KBM-7 (cell line): ENCODE measurements around the gene SHPK.
"Not testable (repeated sequence)": the region's sequence is repeated elsewhere in the genome, so short reads cannot be mapped to it uniquely, and the experiment has no call there.

Experiments
- DNase-seq: peaks from one replicate; pipeline ENCODE4 v3.0.0-alpha.2; 2015
- in situ Hi-C: fragments of 300-500 bp; cut with MboI; formaldehyde crosslinking; loops from 2 replicates; pipeline ENCODE4 v1.14.3; 2020; ENCODE audit warnings: low sequenced_read_pairs, low pct_unique_long_range_greater_than_20kb, mixed read lengths

The SHPK gene

DNA sequence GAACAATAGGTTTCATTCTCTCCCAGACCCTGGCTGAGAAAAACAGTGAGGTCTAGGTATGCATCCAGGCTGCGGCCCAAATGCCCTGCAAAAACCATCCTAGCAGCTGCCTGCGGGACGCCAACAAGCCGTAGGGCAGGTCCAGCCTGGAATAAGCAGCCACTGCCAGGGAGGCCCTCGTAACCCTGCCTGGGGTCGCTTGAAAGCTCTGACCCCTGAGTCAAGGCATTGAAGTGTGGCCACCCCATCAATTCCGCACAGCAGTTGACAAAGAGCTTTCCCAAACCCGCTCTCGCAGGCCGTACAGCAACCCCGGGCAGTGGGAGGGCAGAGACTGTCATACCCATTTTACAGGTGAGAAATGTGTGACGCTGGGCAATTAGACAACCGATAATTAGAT lies 38.0 kb downstream of the SHPK start:
- DNase-seq = no peak
- in situ Hi-C loops = no loop called here

DNA sequence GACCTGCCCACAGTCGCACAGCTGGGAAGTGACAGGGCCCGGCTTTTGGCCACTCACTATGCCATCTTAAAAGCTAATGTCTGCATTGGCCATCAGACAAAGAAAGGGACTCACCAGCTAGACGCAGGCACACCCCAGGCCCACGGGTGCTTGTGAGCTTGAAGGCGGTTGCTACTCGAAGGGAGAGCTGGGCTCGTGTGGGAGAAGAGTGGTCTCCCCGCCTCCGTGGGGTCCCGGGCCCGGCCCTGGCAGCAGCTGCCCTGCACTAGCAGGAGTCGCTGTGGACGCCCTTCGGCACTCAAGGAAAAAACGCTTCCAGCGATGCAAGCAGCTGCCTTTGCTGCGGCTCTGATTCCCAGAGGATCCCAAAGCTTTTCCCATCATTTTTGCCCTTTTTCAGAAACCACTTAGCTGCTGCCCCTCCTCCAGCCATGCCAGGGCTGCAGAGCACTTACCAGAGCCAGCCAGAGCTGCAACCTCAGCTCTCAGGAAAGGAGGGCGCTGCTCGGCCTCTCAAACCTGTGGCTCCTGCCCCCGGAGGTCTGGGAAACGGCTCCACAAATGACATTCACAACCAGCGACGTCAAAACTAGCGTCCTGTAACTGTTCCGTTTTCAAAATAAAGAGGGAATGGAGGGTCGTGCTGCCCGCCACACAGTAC lies 39.1 kb downstream of the SHPK start:
- DNase-seq = no peak
- in situ Hi-C loops = no loop called here

DNA sequence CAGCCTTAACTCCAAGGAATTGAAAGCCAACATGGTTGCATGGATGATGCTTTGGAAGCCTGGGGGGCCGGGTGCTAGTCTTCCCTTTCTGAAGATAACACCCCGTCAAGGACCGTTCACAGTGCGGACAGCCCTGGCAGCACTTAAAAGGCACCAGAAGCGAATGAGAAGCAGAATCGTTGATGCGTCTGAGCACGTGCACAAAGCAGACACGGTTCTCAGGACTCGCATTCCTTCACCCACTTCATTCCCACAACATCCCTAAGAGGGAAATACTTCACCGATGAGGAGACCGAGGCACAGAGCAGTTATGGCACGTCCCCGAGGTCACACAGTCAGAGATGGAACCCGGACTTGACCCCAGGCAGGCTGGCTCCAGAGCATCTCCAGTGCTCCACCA lies 41.1 kb downstream of the SHPK start:
- no peak for DNase-seq
- in situ Hi-C loops = no loop called here

DNA sequence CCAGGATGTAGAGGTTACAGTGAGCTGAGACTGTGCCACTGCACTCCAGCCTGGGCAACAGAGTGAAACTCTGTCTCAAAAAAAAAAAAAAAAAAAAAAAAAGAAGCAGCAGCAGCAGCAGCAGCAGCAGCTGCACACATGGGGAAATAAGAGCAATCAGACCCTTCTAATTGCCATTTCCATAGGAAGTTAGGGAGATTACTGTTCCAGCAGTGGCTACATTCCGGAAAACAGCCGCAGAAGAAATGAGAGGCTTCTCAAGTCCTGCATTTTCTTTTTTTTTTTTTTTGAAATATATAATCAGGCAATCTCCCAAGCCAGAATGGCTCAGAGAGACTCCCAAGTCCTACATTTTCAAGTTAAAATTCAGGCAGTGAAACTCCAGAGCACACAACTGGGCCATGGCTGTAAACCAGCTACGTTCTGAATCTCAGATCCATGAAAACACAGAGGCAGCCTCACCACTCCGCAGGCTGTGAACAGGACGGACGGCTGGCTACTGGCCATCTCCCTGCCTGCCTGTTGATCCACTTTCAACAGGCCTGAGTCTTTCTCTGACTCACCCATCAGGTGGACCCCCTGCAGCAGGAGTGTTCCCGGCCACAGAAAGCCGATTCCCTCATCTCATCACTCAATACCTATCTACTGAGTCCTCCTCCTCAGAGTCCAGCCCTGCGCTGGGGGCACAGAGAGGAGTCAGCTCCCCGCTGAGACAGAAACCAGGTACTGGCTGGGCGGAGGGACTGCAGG lies 41.8 kb downstream of the SHPK start:
- in situ Hi-C loops = no loop called here
- no peak for DNase-seq

DNA sequence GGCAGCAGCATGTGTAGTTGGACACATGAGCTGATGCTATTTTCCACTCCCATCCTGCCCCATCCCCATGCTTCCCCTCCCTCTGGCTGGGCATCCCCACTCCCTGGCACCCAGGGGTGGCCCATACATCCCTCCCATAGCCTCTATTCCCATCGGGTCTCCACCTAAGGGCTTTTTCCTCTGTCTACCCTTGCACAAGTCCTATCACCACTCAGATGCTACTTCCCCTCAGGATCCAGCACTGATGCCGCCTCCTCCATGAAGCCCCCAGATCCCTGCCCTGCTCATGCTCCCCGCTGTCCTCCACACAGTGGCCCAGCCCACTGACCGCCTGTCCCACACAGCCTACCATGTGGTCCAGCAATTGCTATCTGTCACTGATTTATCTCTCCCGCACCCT lies 42.7 kb downstream of the SHPK start:
- in situ Hi-C loops = no loop called here

DNA sequence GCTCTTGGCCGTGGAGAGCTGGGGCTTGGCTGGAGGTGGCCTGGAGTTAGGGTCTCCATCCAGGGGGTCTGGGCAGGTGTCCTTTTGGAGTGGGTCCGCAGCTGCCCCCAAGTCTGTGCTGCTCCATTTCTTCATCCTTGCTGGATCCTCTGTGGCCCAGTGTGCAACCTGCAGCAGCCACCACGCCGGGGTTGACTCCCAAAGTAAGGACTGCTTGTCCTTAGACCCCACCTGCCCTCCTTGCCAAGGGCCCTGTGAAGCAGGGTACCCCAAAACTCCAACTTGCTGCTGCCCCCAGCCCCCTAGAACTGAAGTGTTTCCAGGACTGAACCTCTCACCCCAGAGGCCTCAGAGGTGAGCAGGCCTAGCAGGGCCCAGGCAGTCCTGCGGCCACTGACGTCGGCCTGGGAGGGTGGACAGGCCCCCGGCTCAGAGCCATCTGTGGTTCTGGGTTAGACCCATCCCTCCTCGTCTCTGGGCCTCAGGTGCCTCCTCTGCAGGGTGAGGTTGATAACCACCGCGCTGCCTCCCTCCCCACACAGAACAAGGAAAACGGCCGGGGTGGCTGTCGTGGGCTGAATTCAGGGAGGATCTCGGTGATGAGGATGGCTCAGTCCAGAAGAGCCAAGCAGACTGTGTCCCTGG lies 43.7 kb downstream of the SHPK start:
- no peak for DNase-seq
- in situ Hi-C loops = no loop called here

More for the DNA sequence above, 42.7 kb downstream of the SHPK start:
- DNase-seq = no peak

DNA sequence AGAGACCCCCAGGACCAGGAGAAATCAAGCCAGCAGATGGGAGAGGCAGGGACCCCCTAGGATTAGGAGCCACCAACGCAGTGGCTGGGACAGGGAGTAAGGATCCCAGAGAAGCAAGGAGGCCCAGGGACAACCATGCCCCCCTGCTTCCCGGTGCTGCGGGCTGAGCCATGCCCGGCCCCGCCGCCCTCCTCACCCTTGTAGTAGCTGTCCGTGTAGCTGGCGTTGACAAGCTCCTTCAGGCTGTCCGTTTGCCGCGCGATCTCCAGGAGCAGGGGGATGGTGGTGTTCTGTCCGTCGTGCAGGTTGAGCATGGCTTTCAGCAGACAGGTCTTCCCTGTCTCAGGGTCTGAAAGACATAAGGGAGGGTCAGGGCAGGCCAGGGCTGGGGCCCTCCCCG lies 45.3 kb downstream of the SHPK start:
- in situ Hi-C loops = no loop called here
- DNase-seq = no peak

DNA sequence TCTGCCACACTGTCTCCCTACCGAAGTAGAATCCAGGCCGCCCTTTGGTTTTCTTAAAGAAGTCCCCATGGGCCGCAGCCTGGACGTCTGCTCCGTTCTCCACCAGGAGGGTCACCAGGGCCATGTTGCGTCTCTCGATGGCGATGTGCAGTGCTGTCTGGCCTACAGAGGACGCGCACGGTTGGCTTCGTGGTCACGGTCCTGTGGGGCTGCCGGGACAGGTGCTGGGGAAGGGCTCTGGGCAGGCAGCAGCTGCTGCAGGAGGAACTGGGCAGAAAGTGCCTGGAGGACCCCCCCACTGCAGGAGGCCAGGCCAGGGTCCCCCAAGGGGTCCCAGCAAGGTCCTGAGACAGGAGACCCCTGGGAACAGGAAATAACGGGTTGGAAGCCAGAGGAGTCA lies 45.8 kb downstream of the SHPK start:
- in situ Hi-C loops = no loop called here
- no peak for DNase-seq

DNA sequence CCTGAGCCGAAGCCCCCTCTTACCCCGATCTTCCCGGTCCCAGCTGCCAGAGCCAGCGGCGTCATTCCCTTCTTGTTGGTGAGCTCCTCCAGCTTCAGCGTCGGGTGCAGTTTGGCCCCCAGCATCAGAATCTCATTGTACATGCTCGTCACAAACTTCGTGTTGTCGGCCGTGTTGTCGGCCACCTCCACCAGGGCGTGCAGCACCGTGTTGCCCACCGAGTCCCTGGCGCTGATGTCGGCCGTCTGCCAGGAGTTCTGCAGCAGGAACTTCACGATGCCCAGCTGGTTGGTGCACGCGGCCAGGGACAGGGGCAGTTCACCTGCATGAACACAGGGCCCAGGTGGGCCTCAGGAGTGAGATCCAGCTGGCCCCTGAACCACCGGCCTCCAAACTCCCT lies 46.3 kb downstream of the SHPK start:
- in situ Hi-C loops = no loop called here
- no peak for DNase-seq

DNA sequence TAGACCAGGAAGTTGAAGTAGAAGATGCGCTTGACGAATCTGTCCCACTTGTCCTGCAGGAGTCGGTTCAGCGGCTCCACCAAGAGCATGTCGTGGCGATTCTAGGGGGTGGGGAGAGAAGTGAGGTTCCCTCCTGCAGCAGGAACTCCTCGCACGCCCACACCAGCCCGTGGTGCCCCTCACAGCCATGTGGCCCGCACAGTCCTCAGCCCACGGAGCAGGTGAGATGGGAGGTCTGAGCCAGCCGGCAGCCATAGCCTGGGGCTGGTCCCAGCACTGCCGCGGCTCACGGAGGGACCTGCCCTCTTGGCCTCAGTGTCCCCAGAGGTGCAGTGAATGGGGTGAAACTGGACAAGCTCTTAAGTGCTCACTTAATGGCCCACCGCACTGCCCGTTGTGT lies 50.2 kb downstream of the SHPK start:
- in situ Hi-C loops = no loop called here

DNA sequence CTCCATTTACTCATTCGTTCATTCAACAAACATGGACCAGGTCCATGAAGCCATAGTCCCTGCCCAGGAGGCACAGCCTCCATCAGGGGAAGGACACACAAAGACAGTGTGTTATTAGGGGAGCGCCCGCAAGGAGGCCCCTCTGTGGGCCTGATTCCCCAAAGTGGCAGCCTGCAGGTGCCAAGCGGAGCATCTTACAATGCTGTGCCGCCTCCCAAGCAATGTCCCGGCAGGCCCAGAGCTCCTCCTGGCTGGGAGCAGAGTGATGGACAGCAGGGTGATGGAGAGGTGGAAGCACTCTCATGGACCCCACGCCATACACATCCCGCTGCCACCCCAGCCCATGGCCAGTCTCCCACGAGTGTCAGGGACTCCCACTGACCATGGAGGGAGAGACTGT lies 52.6 kb downstream of the SHPK start:
- in situ Hi-C loops = no loop called here
- DNase-seq = no peak

More for the DNA sequence above, 50.2 kb downstream of the SHPK start:
- DNase-seq = no peak

DNA sequence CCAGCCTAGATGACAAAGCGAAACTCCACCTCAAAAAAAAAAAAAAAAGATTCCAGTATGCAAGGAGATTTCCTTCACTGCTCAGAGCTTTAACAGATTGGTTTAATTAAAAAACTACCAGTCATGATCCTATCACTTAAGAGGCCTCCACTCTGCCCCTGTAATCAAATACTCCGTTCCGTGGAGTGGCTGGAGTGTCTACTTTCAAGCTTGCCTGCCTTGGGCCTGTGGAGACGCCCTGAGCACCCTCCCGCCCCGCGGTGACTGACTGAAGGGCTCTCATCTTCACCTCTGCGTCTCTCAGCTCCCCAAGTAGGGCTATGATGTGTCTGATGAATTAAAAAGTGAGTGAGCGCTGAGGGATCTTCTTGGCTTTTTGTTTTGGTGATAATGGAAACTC lies 53.1 kb downstream of the SHPK start:
- no peak for DNase-seq
- in situ Hi-C loops = no loop called here

DNA sequence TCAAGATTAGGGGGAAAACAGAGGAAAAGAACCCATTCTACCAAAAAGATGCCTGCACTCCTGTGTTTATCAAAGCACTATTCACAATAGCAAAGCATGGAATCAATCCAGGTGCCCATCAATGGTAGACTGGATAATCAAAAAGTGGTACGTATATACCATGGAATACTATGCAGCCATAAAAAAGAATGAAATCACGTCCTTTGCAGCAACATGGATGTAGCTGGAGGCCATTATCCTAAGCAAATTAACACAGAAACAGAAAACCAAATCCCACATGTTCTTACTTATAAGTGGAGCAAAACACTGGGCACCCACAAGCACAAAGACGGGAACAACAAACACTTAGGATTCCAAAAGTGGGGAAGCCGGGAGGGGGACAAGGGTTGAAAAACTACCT lies 57.4 kb downstream of the SHPK start:
- in situ Hi-C loops, DNase-seq: not testable (repeated sequence)

DNA sequence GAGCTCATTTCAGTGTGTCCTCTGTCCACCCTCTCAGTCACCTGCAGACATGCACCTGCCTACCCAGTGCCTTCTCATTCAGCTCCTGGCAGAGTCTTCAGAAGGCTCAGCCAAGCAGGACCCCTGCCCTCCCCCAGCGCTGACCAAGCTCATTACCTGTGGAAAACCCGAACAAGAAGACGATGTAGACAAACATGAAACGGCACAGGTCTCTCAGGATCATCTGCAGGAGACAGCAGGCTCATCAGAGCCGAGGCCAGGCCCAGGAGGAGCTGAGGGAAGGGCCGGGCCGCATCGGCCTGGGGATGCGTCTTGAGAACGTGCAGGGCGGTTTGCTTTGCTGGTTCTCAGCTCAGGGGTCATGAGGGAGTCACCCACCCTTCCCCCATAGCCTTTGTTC lies 59.1 kb downstream of the SHPK start:
- DNase-seq = no peak
- in situ Hi-C loops = no loop called here

DNA sequence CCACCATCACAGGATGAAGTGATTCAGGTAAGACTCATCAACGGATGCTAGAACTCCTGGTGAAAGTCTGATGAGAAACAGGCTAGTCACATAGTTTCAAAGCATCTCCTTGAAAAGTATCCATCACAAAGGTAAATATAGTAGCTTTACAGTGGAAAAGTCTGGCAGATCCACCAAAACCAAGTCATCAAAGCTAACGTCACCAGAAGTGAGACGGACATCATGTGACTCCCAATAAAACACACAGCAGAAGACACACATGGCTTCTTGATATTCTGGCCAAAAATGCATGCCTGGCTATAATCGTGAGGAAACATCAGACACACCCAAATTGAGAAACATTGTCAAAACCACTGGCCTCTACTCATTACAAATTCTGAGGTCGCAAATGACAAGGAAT lies 60.5 kb downstream of the SHPK start:
- DNase-seq = no peak
- in situ Hi-C loops = no loop called here

DNA sequence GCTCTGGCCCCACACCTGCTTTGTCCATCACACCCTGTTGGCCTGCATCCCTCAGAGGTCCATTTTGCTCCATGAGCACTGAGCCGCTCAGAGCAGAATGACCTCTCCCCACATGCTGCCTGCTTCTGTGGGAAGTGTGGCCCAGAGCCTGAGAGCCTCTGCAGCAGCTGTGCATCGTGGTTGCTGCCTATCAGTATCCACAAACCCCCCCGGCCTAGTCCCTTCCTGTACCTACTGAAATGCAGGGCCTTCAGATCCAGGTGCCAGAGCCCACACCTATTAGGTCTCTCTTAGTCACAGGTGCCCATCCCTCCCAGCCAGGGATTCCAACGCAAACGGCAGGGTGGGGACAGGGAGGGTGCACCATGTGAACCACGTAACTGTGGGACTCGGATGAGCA lies 61.8 kb downstream of the SHPK start:
- no peak for DNase-seq
- in situ Hi-C loops = no loop called here

DNA sequence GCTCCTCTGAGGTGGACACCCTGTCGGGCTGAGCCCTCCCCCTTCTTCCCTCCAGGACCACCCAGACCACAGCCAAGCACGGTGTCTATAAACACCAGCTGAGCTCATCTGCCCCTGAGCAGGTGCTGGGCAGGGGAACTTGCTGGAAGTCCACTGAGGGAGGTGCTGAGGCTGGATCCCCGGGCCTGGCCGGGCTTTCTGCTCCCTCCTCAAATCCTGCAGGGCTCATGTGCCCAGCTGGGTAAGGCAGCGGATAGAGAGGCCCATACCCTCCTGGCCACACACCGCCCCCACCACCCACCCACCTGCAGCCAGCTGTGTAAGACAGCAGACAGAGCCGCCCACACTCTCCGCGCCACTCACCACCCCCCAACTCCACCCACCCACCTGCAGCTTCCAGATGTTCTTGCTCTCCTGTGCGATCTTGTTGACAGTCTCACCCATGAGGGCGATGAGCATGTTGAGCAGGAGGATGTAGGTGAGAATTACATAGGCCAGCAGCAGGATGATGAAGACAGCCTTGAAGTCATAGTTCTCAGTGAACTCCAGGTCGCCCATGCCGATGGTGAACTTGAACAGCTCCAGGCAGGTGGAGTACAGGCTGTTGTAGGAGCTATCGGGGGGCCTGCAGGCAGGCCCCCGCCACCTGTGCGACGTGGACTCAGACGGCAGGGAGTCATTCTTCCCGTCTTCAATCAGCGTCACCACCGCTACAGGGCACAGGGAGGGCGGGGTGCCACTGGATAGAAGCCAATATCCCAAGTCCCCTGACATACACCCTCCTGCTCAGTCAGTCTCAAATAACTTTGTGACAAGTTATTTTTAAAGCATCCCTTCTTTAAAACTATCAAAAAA lies 62.6 kb downstream of the SHPK start:
- DNase-seq = no peak
- in situ Hi-C loops = no loop called here

DNA sequence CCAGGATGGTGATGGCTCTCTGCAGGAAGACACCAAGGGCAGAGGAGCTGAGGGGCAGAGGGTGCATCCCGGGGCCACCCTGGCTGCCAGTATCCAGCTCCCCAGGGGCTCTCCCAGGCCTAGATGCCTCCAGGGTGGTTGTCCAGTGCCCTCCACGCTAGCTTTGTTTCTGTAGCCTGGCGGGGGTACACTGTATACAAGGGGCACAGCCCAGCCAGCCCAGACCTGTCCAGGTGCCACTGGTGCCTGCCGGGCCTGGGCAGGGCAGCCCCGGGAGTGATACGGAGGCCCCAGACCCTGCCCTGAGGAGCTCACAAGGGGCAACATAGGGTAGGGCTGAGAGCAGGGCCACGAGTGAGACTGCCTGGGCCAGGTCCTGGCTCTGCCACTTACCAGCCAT lies 63.8 kb downstream of the SHPK start:
- in situ Hi-C loops = no loop called here
- no peak for DNase-seq

DNA sequence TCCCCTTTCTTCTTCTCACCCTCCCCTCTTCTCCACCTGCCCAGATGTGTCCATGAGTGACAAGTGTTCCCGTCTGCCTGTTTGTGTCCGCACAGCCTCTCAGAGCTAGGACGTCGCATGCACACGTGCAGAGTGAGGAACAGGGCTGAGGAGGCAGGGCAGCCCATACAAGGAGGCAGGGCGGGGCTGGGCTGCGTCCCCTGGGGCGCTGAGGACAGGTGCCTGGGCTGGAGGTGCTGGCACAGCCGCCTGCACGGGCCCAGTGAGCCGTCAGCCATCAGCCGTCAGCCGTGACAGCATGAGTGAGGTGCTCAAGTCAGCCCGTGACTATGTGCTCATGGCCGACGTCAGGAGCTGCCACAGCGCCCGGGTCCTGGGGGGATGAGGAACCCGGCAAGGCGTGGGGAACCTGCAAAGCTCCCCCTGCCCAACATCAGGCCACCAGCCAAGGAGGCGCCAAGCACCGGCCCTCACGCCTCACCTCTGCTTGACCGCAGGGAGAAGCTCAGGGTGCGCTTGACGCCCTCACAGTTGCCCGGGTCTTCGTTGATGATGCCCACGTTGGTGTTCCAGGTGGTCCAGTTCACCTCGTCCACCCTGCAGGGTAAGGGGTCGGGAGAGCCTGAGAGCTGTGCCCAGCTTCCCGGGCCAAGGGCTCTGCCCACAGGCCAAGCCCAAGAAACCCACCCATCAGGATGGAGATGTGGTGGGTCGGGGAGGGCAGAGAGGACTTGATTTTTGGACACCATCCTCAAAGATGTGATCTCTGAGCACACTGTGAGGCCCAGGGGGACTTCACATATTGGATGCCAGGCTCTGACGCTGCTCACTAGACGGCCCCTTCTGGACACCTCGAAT lies 64.8 kb downstream of the SHPK start:
- in situ Hi-C loops = no loop called here
- no peak for DNase-seq
